HepG2 (cell line): ENCODE data around the gene EXOC3L4. TPM values are rescaled to one million over a fixed set of nuclear protein-coding genes. Genes with fewer than 3 reads are reported as not detected.

Experiments used
- ATAC-seq: fragments of 200-7000 bp; cut with Tn5 transposase; 3 replicates; pipeline ENCODE4 v1.9.1; 2020; ENCODE audit warnings: mild to moderate bottlenecking, moderate library complexity
- BruUV-seq: library from RNA; stranded (reverse); fragments of 400-500 nt; replicated peaks from 2 replicates; lab custom pipeline; 2021; lab: Mats Ljungman, UMichigan
- CTCF ChIA-PET: fragments of 300-600 bp; formaldehyde crosslinking; extraction: SDS; loops from one replicate; lab custom pipeline; 2021; ENCODE audit warnings: low total read pairs, inconsistent platforms, low intra/inter-chr PET ratio; lab: Yijun Ruan, JAX
- POLR2A ChIA-PET: fragments of 350-600 bp; sonication (Branson Sonifier 250); formaldehyde crosslinking; loops from one replicate; lab custom pipeline; 2020; ENCODE audit warnings: antibody characterized with exemption, inconsistent platforms; lab: Yijun Ruan, JAX
- DNase-seq: peaks from one replicate; pipeline ENCODE4 v3.0.0-alpha.2; 2015; ENCODE audit warnings: low spot score
- FAIRE-seq: peaks from 3 replicates; lab custom pipeline; 2011; peaks lifted over from hg19 to GRCh38; lab: Jason Lieb, UNC
- H2AFZ ChIP-seq: one replicate; pipeline ENCODE4 v1.6.1; 2011; ENCODE audit warnings: low read length, inconsistent platforms
- H3K27ac ChIP-seq: fragments of 300-600 bp; 3 replicates; pipeline ENCODE4 v1.8.0; 2011; ENCODE audit warnings: mixed run types, mild to moderate bottlenecking, mixed read lengths, low read length, inconsistent platforms; ENCODE audit not compliant: insufficient read depth; ENCODE audit errors: extremely low read length
- H3K27me3 ChIP-seq, 2 experiments: fragments of 200-600 bp in 1 of 2; 2 replicates in 1 of 2; 3 replicates in 1 of 2; pipeline versions ENCODE4 v1.6.0 to v1.8.0; 2011; ENCODE audit warnings: low read length in 2 of 2, mild to moderate bottlenecking in 2 of 2, moderate library complexity in 2 of 2, inconsistent platforms in 1 of 2; ENCODE audit not compliant: insufficient read depth in 2 of 2, control insufficient read depth in 1 of 2
- H3K36me3 ChIP-seq, 2 experiments: fragments of 200-600 bp in 1 of 2; replicated peaks in 1 of 2; 2 replicates in 1 of 2; 3 replicates in 1 of 2; pipeline versions ENCODE4 v1.5.1 to v1.8.0; 2011; ENCODE audit warnings: low read length in 2 of 2, inconsistent platforms in 1 of 2; ENCODE audit not compliant: insufficient read depth in 2 of 2, control insufficient read depth in 1 of 2
- H3K4me1 ChIP-seq: 2 replicates; pipeline ENCODE4 v1.5.1; 2012; ENCODE audit warnings: low read length, inconsistent platforms; ENCODE audit not compliant: insufficient read depth
- H3K4me2 ChIP-seq: 2 replicates; pipeline ENCODE4 v1.6.0; 2011; ENCODE audit warnings: low read depth, low read length, inconsistent platforms
- H3K4me3 ChIP-seq, 3 experiments: fragments of 200-600 bp in 1 of 3; sonication (generic), shearing (Covaris generic) in 1 of 3; replicated peaks in 1 of 3; 2 replicates each; pipeline ENCODE4 v1.5.1; 2011 to 2016; ENCODE audit warnings: low read length in 3 of 3, inconsistent platforms in 2 of 3, low read depth in 2 of 3, mild to moderate bottlenecking in 2 of 3, control low read depth in 1 of 3, mixed read lengths in 1 of 3; ENCODE audit not compliant: insufficient read depth in 1 of 3
- H3K79me2 ChIP-seq: one replicate; pipeline ENCODE4 v1.6.1; 2011; ENCODE audit warnings: low read length, inconsistent platforms; ENCODE audit not compliant: insufficient read depth
- H3K9ac ChIP-seq: 2 replicates; pipeline ENCODE4 v1.6.0; 2011; ENCODE audit warnings: mild to moderate bottlenecking, low read depth, low read length, inconsistent platforms; ENCODE audit not compliant: insufficient read depth
- H3K9me3 ChIP-seq: 2 replicates; pipeline ENCODE4 v1.5.1; 2012; ENCODE audit warnings: mild to moderate bottlenecking, low read length
- H4K20me1 ChIP-seq: 2 replicates; pipeline ENCODE4 v1.6.0; 2011; ENCODE audit warnings: inconsistent platforms, mild to moderate bottlenecking, low read length, moderate library complexity; ENCODE audit not compliant: insufficient read depth
- ASH2L ChIP-seq: fragments of 300-600, 200-600 bp; sonication (generic); IDR thresholded peaks from 2 replicates; pipeline ENCODE4 v1.7.0; 2017; ENCODE audit warnings: low read depth, mild to moderate bottlenecking, moderate library complexity, mixed read lengths, low read length; ENCODE audit not compliant: insufficient read length
- BHLHE40 ChIP-seq: IDR thresholded peaks from 2 replicates; pipeline ENCODE4 v1.6.1; 2011; ENCODE audit warnings: low read length, improper control_type of control experiment
- CEBPG ChIP-seq: IDR thresholded peaks from 2 replicates; pipeline ENCODE4 v1.6.1; 2016
- FOXP1 ChIP-seq, 2 experiments: fragments of 450-650 bp in 1 of 2; IDR thresholded peaks; 2 replicates each; pipeline ENCODE4 v1.6.1; 2017 to 2018; ENCODE audit warnings: antibody characterized with exemption in 1 of 2
- PREB ChIP-seq: sonication (generic); formaldehyde crosslinking; IDR thresholded peaks from 2 replicates; pipeline ENCODE4 v1.4.0; 2020; ENCODE audit warnings: missing genetic modification reagents
- RAD51 ChIP-seq: fragments of 450-650 bp; IDR thresholded peaks from 2 replicates; pipeline ENCODE4 v1.6.1; 2016; ENCODE audit warnings: borderline replicate concordance
- STAG1 ChIP-seq: sonication (generic); formaldehyde crosslinking; IDR thresholded peaks from 2 replicates; pipeline ENCODE4 v1.4.0; 2020; ENCODE audit warnings: missing genetic modification reagents
- ZFP62 ChIP-seq: sonication (generic); formaldehyde crosslinking; IDR thresholded peaks from 2 replicates; pipeline ENCODE4 v1.4.0; 2020; ENCODE audit warnings: missing genetic modification reagents
- ZMYM2 ChIP-seq: sonication (generic); formaldehyde crosslinking; IDR thresholded peaks from 2 replicates; pipeline ENCODE4 v1.8.0; 2022; ENCODE audit warnings: mild to moderate bottlenecking, missing genetic modification reagents
- ZNF10 ChIP-seq: sonication (generic); formaldehyde crosslinking; IDR thresholded peaks from 2 replicates; pipeline ENCODE4 v1.4.0; 2020; ENCODE audit warnings: mild to moderate bottlenecking, low read depth, missing genetic modification reagents, borderline replicate concordance
- ZNF3 ChIP-seq: IDR thresholded peaks from 2 replicates; pipeline ENCODE4 v1.7.0; 2017; ENCODE audit warnings: inconsistent platforms
- ZNF431 ChIP-seq: sonication (generic); formaldehyde crosslinking; IDR thresholded peaks from 2 replicates; pipeline ENCODE4 v1.9.0; 2022; ENCODE audit warnings: missing genetic modification reagents, low read depth, mild to moderate bottlenecking, borderline replicate concordance
- ZNF609 ChIP-seq: sonication (generic); formaldehyde crosslinking; IDR thresholded peaks from 2 replicates; pipeline ENCODE4 v1.4.0; 2020; ENCODE audit warnings: mild to moderate bottlenecking, missing genetic modification reagents, borderline replicate concordance
- WGBS: methylation state at CpG from one replicate; pipeline ENCODE4 v1.1.6; 2017; ENCODE audit warnings: low lambda C conversion rate; 5-methylcytosine and 5-hydroxymethylcytosine counted together
- in situ Hi-C: cut with HindIII; loops from 2 replicates; pipeline ENCODE4 v1.10.0; 2017; ENCODE audit warnings: low pct_unique_long_range_greater_than_20kb; ENCODE audit not compliant: extremely low pct_ligation_motif_present
- intact Hi-C: fragments of 100-400 bp; cut with micrococcal nuclease; formaldehyde crosslinking; loops from one replicate; pipeline ENCODE4 v1.10.0; 2022; ENCODE audit not compliant: unreplicated experiment
- polyA plus RNA-seq, 8 experiments: library from polyadenylated mRNA; depleted of rRNA in 3 of 8; stranded (reverse) in 7 of 8; unstranded in 1 of 8; fragments of >200 nt; fragmentation: Illumina TruSeq in 4 of 8; extraction: Trizol in 4 of 8; gene quantifications; 2 replicates each; pipeline versions ENCODE4 v1.2.1 to v1.2.3, GENCODE V29; 2011 to 2016; ENCODE audit warnings: low read depth in 4 of 8, missing spikeins in 1 of 8, mixed read lengths in 1 of 8; ENCODE audit not compliant: insufficient read depth in 1 of 8
- total RNA-seq, 5 experiments: library from RNA; depleted of rRNA; stranded (reverse); fragments of >200 nt; fragmentation: Illumina TruSeq; extraction: Trizol; gene quantifications; 2 replicates each; pipeline ENCODE4 v1.2.3, GENCODE V29; 2016; ENCODE audit warnings: low read depth in 1 of 5
- TF ChIP-seq, protein P1 (sequence below): IDR thresholded peaks from 2 replicates; pipeline ENCODE4 v1.6.1; 2012; ENCODE audit warnings: inconsistent platforms
- TF ChIP-seq, protein P2 (sequence below): sonication (generic); formaldehyde crosslinking; IDR thresholded peaks from 2 replicates; pipeline ENCODE4 v1.9.0; 2021; ENCODE audit warnings: missing genetic modification reagents, mild to moderate bottlenecking, borderline replicate concordance

EXOC3L4 gene
- total and polyA plus RNA-seq, 2 of the 13 experiments (the other 11 are each of a cell fraction or from before 2014, with no cell fraction given), result 11.8 to 27.0 TPM

DNA sequence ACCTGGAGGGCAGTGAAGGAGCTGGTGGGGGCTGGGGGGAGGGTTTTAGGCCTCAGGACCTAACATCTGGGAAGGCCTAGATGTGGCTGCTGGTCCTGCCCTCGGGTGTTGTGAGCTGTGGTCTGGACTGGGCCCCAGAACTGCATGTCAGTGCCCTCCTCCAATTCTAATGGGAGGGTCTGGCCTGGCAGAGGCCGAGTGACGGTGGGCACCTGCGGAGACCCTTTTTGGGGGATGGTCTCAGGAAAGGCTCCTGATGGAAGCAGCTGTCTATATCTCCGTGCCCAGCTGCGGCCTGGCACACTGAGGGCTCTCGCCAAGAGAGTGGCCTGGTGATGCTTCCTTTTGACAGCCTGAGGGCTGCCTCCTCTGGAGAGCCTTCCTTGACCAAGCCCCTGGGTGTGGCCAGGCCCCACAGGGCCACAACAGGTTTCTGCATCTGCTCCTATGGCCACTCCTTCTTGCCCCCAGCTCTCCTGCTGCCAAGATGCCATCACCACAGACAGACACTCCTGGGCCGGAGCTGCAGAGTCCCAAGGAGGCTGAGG lies 5.3 kb downstream of the EXOC3L4 start (continued):
- TF ChIP-seq ZNF609 (CRISPR knock-in tag) (no peak), ZNF431 (CRISPR knock-in tag) (peak; percentile 50; the same call in 1 of the 2 replicates), RAD51 (no peak), FOXP1 (IDR thresholded peaks at IDR 0.05) (no peak), FOXP1 (CRISPR knock-in tag; IDR thresholded peaks at IDR 0.05) (no peak), STAG1 (no peak)

DNA sequence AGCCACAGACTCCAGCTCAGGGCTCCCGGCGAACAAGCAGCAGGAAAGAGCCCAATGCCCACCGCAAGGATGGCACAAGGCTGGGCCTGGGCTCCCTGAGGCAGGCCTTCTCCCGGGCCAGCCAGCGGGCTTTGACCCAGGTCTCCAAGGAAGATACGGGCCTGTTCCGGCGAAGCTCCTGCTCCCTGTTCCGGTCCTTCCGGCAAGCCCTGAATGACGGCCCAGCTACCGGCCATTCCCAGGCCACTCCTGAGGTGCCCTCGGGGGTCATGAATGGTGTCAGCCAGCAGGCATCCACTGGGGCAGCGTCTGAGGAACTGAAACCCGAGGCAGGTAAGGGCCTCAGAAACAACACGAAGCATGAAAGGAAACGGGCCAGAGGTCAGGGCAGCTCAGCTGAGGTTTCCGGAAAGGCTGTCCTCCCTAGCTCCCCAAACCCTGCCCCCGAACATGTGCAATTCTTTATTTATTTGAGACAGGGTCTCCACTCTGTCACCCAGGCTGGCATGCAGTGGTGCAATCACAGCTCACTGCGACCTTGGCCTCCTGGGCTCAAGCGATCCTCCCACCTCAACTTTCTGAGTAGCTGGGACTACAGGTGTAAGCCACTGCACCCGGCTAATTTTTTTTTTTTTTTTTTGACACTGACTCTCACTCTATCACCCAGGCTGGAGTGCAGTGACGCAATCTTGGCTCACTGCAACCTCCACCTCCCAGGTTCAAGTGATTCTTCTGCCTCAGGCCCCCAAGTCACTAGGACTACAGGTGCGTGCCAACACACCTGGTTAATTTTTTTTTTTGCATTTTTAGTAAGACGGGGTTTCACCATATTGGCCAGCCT lies 6.0 kb downstream of the EXOC3L4 start:
- BruUV-seq, result no TSS peak
- POLR2A ChIA-PET, result interaction anchor here (0.6 to 3.9 kb wide), 12 partner anchors 10 to 519 kb away, joined by 3 to 55 read pairs (median 6); partner anchors contain the start of genes CDC42BPB, EIF5 and LBHD2
- intact Hi-C loops, result loop anchor here (5.0 kb wide), 1 partner anchor 87 kb away; no protein-coding TSS in a partner anchor
- peak; percentile 15 for ATAC-seq
- H3K9me3 ChIP-seq, result no peaks in the 10 kb centered on the region
- CTCF ChIA-PET, result no interaction called here
- H3K9ac ChIP-seq, result peak overlapping the region; percentile 87
- H3K27ac ChIP-seq, result peak overlapping the region; percentile 99
- peaks cover 13% of the 10 kb centered on the region for H4K20me1 ChIP-seq
- peak; percentile 99 for FAIRE-seq
- peaks cover 25% of the 10 kb centered on the region for H3K79me2 ChIP-seq
- H3K4me3 ChIP-seq, result peak overlapping the region; percentile 63 to 73 (median 65)
- no peak overlapping the region for H2AFZ ChIP-seq
- peaks cover 87% of the 10 kb centered on the region for H3K4me1 ChIP-seq
- DNase-seq, result peak; percentile 95
- H3K27me3 ChIP-seq, result no peaks in the 10 kb centered on the region
- H3K36me3 ChIP-seq, result peaks cover 0 to 4% of the 10 kb centered on the region in 2 experiments; a peak in 2 of 5 replicates
- in situ Hi-C loops, result no loop called here
- H3K4me2 ChIP-seq, result peak overlapping the region; percentile 99
- WGBS, result under 1% methylated on average over 21 of the region's 25 CpGs
- no peak for TF ChIP-seq ZFP62 (CRISPR knock-in tag)
- no peak for TF ChIP-seq ZNF10
- TF ChIP-seq ZNF3 (CRISPR knock-in tag), result no peak
- no peak for TF ChIP-seq PREB
- no peak for TF ChIP-seq ZMYM2
- TF ChIP-seq, protein P1, sequence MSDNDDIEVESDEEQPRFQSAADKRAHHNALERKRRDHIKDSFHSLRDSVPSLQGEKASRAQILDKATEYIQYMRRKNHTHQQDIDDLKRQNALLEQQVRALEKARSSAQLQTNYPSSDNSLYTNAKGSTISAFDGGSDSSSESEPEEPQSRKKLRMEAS, result peak; percentile 88
- TF ChIP-seq, protein P2, sequence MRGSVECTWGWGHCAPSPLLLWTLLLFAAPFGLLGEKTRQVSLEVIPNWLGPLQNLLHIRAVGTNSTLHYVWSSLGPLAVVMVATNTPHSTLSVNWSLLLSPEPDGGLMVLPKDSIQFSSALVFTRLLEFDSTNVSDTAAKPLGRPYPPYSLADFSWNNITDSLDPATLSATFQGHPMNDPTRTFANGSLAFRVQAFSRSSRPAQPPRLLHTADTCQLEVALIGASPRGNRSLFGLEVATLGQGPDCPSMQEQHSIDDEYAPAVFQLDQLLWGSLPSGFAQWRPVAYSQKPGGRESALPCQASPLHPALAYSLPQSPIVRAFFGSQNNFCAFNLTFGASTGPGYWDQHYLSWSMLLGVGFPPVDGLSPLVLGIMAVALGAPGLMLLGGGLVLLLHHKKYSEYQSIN (CRISPR knock-in tag), result no peak
- TF ChIP-seq BHLHE40, result no peak
- no peak for TF ChIP-seq ASH2L
- TF ChIP-seq CEBPG (CRISPR knock-in tag), result peak; percentile 96
